Stimulated activated CD8-positive, alpha-beta memory T cell treated with anti-CD3 and anti-CD28 coated beads, Interleukin-4, amount 100 ng/mL, for 48 hours (primary cell): ENCODE measurements around the gene GPR25.

ENCODE experiments used
- DNase-seq: peaks from one replicate; pipeline ENCODE4 v3.0.0-alpha.2; 2020

GPR25 gene

GRCh38 chr1:200916681-200917080 lies 43.9 kb downstream of the GPR25 start:
- no peak for DNase-seq

DNA sequence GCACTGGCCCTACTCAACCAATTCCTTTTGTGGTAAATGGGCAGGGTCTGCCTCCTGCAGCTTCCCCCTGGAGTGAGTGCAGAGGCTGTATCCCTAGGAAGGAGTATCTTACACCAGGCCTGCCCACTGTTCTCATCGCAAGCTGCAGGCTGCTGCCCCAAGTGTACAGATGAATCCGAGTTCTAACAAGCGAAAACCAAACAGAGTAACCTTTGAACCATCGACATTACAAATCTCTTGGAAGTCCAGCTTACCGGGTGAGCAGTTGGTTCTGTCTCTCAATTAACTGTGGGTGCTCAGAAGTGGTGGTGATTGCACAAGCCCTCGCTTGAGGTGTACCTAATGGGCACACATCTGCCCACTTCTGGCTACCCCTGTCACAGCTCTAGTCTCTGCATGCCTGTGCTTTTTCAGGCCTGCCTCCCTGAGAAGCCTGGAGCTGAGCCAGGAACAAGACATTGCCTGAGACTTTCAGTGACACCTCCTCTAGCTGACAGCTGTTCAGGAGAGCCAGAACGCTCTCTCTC lies 44.6 kb downstream of the GPR25 start:
- DNase-seq: no peak

- no peak for DNase-seq
These were observed 45.2 kb downstream of the GPR25 start for GRCh38 chr1:200918006-200918405.

DNA sequence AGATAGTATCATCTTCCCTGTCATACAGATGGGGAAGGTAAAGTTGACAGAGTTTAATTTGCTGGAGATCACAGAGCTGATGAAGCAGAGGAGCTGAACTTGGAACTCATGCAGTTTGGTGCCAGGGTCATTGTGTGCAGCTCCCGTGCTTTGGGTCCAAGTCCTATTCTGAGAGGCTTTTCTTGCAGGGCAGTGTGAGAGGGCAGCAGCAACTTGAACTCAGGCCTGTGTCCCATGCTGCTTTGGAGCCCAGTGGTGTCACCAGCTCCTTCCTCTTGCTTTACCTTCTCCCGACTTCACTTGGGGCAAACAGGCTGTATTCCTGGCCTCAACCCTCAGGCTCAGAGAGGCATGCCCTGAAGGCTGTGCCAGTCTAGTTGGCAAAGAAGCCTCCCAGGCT lies 46.6 kb downstream of the GPR25 start:
- DNase-seq: no peak

- DNase-seq: no peak
These were observed 48.9 kb downstream of the GPR25 start for GRCh38 chr1:200921571-200922110.

DNA sequence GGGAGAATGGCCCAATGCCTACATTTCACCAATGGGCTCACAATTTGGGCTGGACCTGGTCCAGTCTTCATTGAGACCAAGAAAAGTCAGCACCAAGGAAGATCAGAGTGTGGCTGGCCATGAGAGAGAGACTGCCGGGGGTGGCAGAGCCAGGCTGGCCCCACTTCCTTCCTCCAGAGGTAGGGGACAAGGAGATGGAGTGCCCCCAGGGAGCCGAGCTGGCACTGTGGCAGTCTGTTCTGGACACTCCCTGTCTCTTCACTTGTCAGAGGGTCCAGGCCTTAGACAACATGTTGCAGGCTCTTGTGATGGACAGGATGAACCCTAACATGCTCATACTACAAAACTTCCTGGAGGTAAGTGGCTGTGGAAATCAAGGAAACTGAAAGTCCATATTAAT lies 49.6 kb downstream of the GPR25 start:
- no peak for DNase-seq

GRCh38 chr1:200923601-200924000 lies 50.8 kb downstream of the GPR25 start:
- no peak for DNase-seq
